WERI-Rb-1 (cell line): ENCODE data around the gene KIAA1217.

Experiments used
- DNase-seq: peaks from one replicate; pipeline ENCODE4 v3.0.0-alpha.2; 2020
- H3K27ac ChIP-seq: fragments of 250-450 bp; sonication (Bioruptor Pico); 2 replicates; pipeline ENCODE4 v1.5.1; 2020; ENCODE audit warnings: mild to moderate bottlenecking, moderate library complexity
- H3K27me3 ChIP-seq: fragments of 250-450 bp; sonication (Bioruptor Pico); 2 replicates; pipeline ENCODE4 v1.5.1; 2021; ENCODE audit warnings: mild to moderate bottlenecking, low read depth, moderate library complexity; ENCODE audit not compliant: insufficient read depth, severe bottlenecking
- H3K36me3 ChIP-seq: fragments of 250-450 bp; sonication (Bioruptor Pico); 2 replicates; pipeline ENCODE4 v1.5.1; 2020; ENCODE audit warnings: mild to moderate bottlenecking, moderate library complexity
- H3K4me3 ChIP-seq: 2 replicates; pipeline ENCODE4 v1.5.1; 2011; ENCODE audit warnings: low read depth, mild to moderate bottlenecking, control low read depth, low read length
- H3K9me3 ChIP-seq: fragments of 250-450 bp; sonication (Bioruptor Pico); 2 replicates; pipeline ENCODE4 v1.5.1; 2021; ENCODE audit warnings: mild to moderate bottlenecking, moderate library complexity; ENCODE audit not compliant: severe bottlenecking
- TF ChIP-seq, protein P1 (sequence below): IDR thresholded peaks from 2 replicates; pipeline ENCODE4 v1.5.1; 2011; ENCODE audit warnings: low read depth, mild to moderate bottlenecking, control low read depth, inconsistent platforms, low read length

The KIAA1217 gene

DNA sequence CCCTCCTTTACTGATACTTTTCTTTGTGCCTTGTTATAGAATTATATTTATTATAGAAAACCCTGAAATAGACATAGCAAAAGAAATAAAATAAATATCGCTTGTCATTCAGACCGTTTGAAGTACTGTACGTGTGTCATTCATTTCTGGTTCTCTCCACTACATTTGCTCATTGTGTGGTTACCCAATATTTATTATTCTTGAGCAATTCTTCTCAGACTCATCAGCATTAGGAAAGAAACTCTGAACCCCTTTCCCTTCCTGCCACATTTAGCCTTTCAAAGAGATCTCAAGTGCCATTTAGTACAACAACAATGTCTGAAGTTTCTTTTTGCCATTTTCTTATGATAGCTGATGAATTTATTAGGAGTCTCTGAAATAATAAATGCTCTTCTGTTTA lies 154.1 kb downstream of the KIAA1217 start:
- no peak overlapping the region for H3K27ac ChIP-seq
- TF ChIP-seq, protein P1, sequence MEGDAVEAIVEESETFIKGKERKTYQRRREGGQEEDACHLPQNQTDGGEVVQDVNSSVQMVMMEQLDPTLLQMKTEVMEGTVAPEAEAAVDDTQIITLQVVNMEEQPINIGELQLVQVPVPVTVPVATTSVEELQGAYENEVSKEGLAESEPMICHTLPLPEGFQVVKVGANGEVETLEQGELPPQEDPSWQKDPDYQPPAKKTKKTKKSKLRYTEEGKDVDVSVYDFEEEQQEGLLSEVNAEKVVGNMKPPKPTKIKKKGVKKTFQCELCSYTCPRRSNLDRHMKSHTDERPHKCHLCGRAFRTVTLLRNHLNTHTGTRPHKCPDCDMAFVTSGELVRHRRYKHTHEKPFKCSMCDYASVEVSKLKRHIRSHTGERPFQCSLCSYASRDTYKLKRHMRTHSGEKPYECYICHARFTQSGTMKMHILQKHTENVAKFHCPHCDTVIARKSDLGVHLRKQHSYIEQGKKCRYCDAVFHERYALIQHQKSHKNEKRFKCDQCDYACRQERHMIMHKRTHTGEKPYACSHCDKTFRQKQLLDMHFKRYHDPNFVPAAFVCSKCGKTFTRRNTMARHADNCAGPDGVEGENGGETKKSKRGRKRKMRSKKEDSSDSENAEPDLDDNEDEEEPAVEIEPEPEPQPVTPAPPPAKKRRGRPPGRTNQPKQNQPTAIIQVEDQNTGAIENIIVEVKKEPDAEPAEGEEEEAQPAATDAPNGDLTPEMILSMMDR, result no peak
- DNase-seq, result no peak
- H3K4me3 ChIP-seq, result no peak overlapping the region
- H3K36me3 ChIP-seq, result no peaks in the 10 kb centered on the region
- H3K9me3 ChIP-seq, result no peaks in the 10 kb centered on the region
- no peaks in the 10 kb centered on the region for H3K27me3 ChIP-seq

DNA sequence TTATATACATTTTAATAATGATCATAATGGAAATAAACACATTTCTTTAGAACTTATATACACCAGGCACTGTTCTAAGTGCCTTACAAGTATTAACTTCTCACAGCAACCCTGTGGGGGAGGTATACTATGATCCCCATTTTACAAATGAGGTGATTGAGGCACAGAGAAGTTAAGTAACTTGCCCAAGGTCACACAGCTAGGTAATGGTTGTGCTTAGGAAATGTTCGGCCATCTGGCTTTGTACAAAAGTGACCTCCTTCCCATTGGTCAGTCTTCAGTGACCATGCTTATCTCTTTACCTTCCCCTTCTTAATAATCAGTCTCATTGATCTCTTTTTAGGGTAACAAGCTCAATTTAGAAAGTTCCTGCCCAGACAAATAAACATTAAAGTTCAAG lies 158.8 kb downstream of the KIAA1217 start:
- no peak overlapping the region for H3K4me3 ChIP-seq
- no peak overlapping the region for H3K27ac ChIP-seq
- TF ChIP-seq, protein P1, result no peak
- no peaks in the 10 kb centered on the region for H3K9me3 ChIP-seq
- H3K27me3 ChIP-seq, result no peaks in the 10 kb centered on the region
- H3K36me3 ChIP-seq, result no peaks in the 10 kb centered on the region
- no peak for DNase-seq

DNA sequence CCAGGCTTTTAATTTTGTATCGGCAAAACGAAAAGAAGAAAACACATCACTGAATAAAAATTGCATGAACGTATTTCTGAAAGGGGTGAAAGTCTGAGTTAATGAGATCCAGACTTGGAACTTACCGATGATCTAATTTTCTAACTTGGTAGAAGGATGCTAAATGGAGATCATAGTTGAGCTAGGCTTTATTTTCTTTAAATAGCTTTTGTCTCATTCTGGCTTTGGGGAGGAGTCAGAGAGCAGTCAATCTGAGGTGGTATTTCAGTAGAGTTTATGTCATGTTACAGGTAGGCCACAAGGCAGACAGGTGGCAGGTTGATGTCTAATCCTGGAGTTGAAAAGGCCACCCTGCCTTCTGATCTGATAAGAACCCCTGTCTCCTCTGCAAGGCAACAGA lies 161.9 kb downstream of the KIAA1217 start:
- no peak overlapping the region for H3K4me3 ChIP-seq

DNA sequence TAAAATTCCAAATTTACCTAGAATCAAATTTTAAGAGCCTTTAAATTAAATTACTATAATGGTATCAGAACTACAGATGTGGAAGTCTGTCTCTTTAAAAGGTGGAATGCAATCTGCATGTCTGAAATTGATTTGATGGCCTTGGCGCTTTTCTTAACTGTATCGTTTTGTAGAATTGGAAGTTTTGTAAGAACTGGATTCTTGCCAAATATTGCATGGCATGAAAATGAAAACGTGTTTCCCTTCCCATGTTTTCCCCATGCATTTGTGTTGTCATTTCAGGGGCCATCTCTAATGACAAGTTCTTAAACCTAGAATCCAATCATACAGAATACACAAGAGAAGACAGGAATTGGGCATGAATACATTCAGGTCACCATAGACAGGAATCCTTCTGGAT lies 162.5 kb downstream of the KIAA1217 start:
- TF ChIP-seq, protein P1, result no peak
- Histone ChIP-seq H3K27me3 (no peaks in the 10 kb centered on the region), H3K27ac (no peak overlapping the region), H3K36me3 (no peaks in the 10 kb centered on the region), H3K4me3 (no peak overlapping the region), H3K9me3 (no peaks in the 10 kb centered on the region)
- DNase-seq, result no peak

More for the DNA sequence above, 161.9 kb downstream of the KIAA1217 start:
- Histone ChIP-seq H3K9me3 (no peaks in the 10 kb centered on the region), H3K36me3 (no peaks in the 10 kb centered on the region), H3K27ac (no peak overlapping the region), H3K27me3 (no peaks in the 10 kb centered on the region)
- TF ChIP-seq, protein P1, result no peak
- peak; percentile 22 for DNase-seq

DNA sequence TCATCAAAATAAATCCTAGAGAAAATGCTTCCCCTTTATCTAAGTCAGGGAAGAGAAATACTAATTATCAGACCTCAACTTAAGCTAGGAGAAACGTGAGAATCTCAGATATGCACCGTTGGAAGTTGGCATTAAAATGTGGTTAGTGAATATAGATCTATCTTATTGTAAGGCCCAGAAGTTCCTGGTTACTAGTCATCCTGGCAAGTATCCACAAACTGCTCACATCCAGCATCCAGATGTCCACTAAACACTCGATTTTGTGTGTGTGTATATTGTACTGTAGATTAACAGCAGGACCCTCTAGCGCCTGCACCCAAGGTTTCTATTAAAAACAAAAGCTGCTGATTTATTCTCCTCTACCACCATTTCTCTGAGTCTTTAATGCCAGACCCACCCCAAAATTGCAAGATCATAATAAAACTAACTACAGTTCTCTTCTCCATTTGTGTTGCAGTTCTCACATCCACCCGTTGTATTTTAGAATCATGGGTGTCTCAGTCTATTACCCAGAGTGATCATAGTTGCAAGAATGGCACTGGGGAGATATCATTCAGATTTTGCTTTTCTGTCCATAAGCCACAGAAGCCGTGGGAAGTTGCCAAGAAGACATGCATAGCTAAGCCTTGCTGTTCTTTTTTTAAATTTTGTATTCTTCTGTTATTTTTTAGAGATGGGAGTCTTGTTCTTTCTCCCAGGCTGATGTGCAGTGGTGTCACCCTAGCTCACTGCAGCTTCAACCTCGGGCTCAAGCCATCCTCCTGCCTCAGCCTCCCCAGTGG lies 165.4 kb downstream of the KIAA1217 start:
- Histone ChIP-seq H3K36me3 (no peaks in the 10 kb centered on the region), H3K4me3 (no peak overlapping the region), H3K27ac (no peak overlapping the region), H3K9me3 (no peaks in the 10 kb centered on the region), H3K27me3 (no peaks in the 10 kb centered on the region)
- no peak for DNase-seq
- TF ChIP-seq, protein P1, result no peak

DNA sequence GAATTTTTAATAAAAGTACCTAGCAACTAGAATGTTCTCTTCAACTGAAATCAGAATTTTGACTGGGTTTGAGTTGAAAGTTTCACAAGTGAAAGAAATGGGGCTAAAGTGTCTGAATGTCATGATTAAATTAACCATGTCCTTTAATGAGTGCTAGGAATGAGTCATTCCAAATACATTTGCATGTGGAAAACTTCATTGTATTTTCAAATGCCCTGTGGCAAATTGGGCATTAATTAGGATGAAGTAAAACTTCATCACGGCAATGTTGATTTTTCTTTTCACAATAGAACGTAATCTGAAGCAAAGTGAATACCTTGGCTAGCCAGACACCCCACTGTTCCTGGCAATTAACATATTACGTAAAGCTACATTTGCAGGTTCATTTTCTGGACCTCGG lies 166.6 kb downstream of the KIAA1217 start:
- Histone ChIP-seq H3K36me3 (no peaks in the 10 kb centered on the region), H3K9me3 (no peaks in the 10 kb centered on the region), H3K27me3 (no peaks in the 10 kb centered on the region), H3K27ac (no peak overlapping the region), H3K4me3 (no peak overlapping the region)
- no peak for DNase-seq
- TF ChIP-seq, protein P1, result no peak
